ENCODE data around the gene ELL2. TPM values are rescaled to one million over a fixed set of nuclear protein-coding genes. Genes with fewer than 3 reads are reported as not detected.

The ELL2 gene
- total and polyA plus RNA-seq, 2 of the 13 experiments (the other 11 are each of a cell fraction or from before 2014, with no cell fraction given), result 78.9 to 97.1 TPM

- TF ChIP-seq, protein P1, sequence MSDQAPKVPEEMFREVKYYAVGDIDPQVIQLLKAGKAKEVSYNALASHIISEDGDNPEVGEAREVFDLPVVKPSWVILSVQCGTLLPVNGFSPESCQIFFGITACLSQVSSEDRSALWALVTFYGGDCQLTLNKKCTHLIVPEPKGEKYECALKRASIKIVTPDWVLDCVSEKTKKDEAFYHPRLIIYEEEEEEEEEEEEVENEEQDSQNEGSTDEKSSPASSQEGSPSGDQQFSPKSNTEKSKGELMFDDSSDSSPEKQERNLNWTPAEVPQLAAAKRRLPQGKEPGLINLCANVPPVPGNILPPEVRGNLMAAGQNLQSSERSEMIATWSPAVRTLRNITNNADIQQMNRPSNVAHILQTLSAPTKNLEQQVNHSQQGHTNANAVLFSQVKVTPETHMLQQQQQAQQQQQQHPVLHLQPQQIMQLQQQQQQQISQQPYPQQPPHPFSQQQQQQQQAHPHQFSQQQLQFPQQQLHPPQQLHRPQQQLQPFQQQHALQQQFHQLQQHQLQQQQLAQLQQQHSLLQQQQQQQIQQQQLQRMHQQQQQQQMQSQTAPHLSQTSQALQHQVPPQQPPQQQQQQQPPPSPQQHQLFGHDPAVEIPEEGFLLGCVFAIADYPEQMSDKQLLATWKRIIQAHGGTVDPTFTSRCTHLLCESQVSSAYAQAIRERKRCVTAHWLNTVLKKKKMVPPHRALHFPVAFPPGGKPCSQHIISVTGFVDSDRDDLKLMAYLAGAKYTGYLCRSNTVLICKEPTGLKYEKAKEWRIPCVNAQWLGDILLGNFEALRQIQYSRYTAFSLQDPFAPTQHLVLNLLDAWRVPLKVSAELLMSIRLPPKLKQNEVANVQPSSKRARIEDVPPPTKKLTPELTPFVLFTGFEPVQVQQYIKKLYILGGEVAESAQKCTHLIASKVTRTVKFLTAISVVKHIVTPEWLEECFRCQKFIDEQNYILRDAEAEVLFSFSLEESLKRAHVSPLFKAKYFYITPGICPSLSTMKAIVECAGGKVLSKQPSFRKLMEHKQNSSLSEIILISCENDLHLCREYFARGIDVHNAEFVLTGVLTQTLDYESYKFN (CRISPR knock-in tag; conservative IDR thresholded peaks at IDR 0.05), result 0 out of 2 replicates have a peak, but pooled peaks have one; percentile 11
- TF ChIP-seq, protein P2, sequence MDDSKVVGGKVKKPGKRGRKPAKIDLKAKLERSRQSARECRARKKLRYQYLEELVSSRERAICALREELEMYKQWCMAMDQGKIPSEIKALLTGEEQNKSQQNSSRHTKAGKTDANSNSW (CRISPR knock-in tag; IDR thresholded peaks at IDR 0.05; ENCODE audit: borderline replicate concordance), result no peak
- TF ChIP-seq HDAC1 (CRISPR knock-in tag; IDR thresholded peaks at IDR 0.05) (peak; percentile 14; the same call in 1 of the 2 replicates), NR2F6 (IDR thresholded peaks at IDR 0.05) (0 out of 2 replicates have a peak, but pooled peaks have one; percentile 26), NR2F6 (CRISPR knock-in tag; IDR thresholded peaks at IDR 0.05) (no peak), ZNF33B (CRISPR knock-in tag; IDR thresholded peaks at IDR 0.05) (no peak), NFKBIZ (CRISPR knock-in tag; IDR thresholded peaks at IDR 0.05) (no peak), ZUFSP (CRISPR knock-in tag; IDR thresholded peaks at IDR 0.05; ENCODE audit: borderline replicate concordance) (no peak), ZNF569 (CRISPR knock-in tag; IDR thresholded peaks at IDR 0.05; ENCODE audit: borderline replicate concordance) (0 out of 2 replicates have a peak, but pooled peaks have one; percentile 8), ZNF816 (CRISPR knock-in tag; IDR thresholded peaks at IDR 0.05; ENCODE audit: borderline replicate concordance) (0 out of 2 replicates have a peak, but pooled peaks have one; percentile 12), ZNF800 (CRISPR knock-in tag; IDR thresholded peaks at IDR 0.05) (no peak), POGK (CRISPR knock-in tag; conservative IDR thresholded peaks at IDR 0.05) (no peak), NFE2 (CRISPR knock-in tag; IDR thresholded peaks at IDR 0.05) (no peak), ZNF510 (CRISPR knock-in tag; IDR thresholded peaks at IDR 0.05; ENCODE audit: low read depth) (no peak), THYN1 (CRISPR knock-in tag; IDR thresholded peaks at IDR 0.05; ENCODE audit: borderline replicate concordance, low read depth) (no peak), ELF3 (CRISPR knock-in tag; IDR thresholded peaks at IDR 0.05) (no peak)
Measured at GRCh38 chr5:95962475-95962773, 773 bp upstream of the ELL2 start (continued).

Measured in HepG2 (cell line).